Loucy (cell line): ENCODE measurements around the gene GPR150.

ENCODE experiments used
- CTCF ChIP-seq: fragments of 200-600 bp; sonication (generic); conservative IDR thresholded peaks from 2 replicates; pipeline ENCODE4 v1.5.1; 2014; ENCODE audit warnings: mild to moderate bottlenecking, antibody characterized with exemption, low read length
- EZH2phosphoT487 ChIP-seq: fragments of 200-600 bp; IDR thresholded peaks from 2 replicates; pipeline ENCODE4 v1.6.1; 2018; ENCODE audit warnings: antibody characterized with exemption, mild to moderate bottlenecking, moderate library complexity, borderline replicate concordance

GRCh38 chr5:95620030-95620869 lies at the start of gene GPR150:
- no peak for TF ChIP-seq CTCF
- no peak for TF ChIP-seq EZH2phosphoT487
